ENCODE results near the gene SMYD3.

- TF ChIP-seq POLR2A (IDR thresholded peaks at IDR 0.05; ENCODE audit: low read length), result no peak
- no peak for TF ChIP-seq GATA1 (IDR thresholded peaks at IDR 0.05; ENCODE audit: low read depth, low read length)
These were observed 287.5 kb downstream of the SMYD3 start for GRCh38 chr1:246219508-246220030.
